HG03135 (cell line): Measurements from ENCODE around the gene CBLN3.

Source experiments
- ATAC-seq: cut with Tn5 transposase; IDR thresholded peaks from one replicate; pipeline ENCODE4 v1.9.1; 2021; ENCODE audit warnings: mild to moderate bottlenecking, moderate library complexity; ENCODE audit not compliant: unreplicated experiment

CBLN3 gene

DNA sequence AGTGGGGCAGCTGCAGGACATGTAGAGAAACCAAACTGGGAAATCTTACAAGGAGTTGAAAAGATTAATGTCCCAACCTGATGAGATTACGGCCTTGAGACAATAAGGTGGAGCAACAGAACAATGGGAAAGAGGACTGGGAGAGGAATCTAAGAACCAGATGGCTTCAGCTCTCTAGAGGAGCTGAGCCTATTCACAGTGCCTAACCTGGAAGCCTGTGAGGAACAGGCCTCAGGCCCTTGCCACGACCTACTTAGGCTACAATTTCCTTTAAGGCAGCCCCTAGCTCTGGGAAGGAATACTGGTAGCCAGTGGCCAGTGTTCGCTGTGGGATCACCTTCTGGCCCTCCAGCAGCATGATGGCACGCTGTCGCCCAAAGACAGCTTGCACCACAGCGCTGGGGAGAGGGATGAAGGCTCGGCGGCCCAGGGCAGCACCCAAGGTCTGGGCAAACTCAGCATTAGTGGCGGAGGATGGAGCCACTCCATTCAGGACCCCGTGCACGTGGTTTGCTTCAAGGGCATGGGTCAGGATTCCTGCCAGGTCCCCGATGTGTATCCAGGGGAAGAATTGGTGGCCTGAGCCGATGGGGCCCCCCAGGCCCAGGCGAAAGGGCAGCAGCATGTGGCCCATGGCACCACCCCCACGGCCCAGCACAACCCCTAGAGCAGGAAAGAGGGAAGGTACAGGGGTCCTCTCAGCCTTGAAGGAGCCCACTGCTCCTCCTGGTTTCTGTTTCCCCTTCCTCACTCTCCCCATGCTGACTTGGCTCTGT lies 10.6 kb upstream of the CBLN3 start:
- ATAC-seq: no peak

- ATAC-seq: no peak
Measured at GRCh38 chr14:24439257-24439656, 9.8 kb upstream of the CBLN3 start.

- no peak for ATAC-seq
Measured at GRCh38 chr14:24438223-24439097, 9.0 kb upstream of the CBLN3 start.

DNA sequence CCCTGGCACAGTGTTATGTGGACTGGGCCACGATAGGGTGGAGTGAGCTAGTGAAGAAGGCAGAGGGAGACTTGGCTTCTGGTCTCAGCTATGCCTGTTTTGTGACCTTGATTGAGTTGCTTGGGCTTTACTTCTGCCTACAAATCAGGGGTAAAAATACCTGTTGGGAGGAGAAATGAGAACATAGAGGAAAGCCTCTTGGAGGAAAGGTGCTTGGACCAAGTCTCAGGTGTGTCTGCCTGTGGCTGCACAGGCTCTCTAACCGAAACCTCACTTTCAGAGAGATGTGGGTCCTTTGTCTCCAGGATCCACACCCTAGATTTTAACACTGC lies 8.2 kb upstream of the CBLN3 start:
- no peak for ATAC-seq

DNA sequence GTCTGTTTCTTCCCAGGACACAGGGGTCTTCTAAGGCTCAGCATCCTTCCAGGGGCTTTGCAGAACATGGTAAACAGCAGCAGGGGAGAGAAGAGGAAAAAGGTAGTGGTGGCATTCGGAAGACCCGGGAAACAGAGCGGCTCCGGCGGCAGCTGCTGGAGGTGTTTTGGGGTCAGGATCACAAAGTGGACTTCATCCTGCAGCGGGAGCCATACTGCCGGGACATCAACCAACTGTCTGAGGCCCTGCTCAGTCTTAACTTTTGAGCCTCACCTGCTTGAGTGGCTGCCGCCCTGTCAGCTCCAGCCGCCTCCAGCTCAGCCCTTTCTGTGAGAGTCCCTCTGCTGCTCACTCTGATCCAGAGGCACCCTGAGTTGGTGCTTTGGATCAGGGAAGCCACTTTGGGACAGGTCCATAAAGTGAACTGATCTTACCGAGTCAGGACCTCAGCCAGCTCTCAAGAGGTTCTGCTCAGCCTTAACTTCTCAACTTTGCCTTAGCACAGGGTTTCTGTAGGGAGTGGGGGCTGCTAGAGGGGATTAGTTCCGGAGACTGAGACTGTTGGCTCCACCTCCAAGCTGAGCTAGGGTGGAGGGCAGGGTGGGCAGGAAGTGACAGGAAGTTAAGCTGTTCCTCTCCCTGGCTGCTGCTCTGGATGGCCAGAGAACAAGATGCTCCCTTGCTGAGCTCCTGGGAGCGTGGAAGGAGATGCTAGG lies 7.7 kb upstream of the CBLN3 start:
- no peak for ATAC-seq

- ATAC-seq: no peak
Measured at GRCh38 chr14:24436355-24437019, 7.0 kb upstream of the CBLN3 start.

DNA sequence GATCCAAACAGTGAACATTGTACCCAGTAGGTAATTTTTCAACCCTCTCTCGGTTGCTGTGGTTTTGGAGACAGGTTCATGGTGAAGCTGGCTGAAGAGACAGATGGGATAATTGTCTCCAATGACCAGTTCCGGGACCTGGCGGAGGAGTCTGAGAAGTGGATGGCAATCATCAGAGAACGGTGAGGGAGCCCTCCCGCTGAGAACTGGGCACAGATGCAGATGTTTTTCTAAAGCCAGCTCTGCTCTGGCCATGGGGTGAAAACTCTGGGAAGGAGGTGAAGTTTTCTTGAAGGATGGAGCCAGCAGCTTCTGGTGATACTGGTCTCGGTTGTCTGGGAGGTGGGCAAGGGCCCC lies 6.5 kb upstream of the CBLN3 start:
- ATAC-seq: no peak

DNA sequence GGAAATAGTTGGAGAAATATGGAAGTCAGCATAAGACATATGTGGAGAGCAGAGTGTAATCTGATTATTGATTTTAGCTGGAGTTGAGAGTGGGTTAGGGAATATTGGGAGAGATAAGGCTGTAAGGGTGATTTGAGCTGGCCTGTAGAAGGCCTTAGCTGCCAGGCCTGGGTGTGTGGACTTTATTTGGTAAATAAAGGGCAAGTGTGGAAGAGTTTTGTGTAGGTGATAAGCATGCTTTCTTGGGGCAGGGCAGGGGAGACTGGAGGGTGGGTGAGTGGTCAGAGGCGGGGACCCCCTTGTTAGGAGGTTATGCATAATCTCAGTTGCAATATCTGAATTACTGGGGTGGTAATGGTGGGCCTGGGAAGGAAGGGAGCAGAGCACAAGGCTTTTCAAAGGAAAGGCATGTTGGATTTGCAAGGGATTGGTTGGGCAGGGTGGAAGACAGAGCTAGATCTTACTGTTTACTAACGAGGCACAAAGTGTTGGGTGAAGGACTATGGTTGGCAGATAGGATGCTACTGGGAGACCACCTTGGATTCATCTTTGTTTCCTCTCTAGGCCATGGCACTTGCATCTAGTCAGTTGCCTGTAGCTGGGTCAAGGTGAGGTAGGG lies 5.8 kb upstream of the CBLN3 start:
- no peak for ATAC-seq

DNA sequence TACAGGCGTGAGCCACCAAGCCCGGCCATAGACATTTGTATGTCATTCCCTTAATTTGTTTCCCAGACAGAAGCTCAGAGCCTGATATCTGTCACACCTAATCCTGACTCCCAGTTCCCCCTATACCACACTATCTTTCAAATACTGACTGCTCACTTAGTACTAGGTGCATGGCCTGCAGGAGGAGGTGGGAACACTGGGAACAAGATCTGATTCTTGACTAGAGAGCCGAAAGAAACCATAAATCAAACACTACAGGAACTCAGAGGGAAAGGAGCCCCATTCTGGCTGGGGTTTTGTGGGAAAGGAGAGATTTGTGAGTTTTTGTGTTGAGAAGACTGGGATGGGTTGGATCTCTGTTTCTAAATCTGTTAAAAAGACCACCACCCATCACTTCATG lies 5.2 kb upstream of the CBLN3 start:
- ATAC-seq: no peak

DNA sequence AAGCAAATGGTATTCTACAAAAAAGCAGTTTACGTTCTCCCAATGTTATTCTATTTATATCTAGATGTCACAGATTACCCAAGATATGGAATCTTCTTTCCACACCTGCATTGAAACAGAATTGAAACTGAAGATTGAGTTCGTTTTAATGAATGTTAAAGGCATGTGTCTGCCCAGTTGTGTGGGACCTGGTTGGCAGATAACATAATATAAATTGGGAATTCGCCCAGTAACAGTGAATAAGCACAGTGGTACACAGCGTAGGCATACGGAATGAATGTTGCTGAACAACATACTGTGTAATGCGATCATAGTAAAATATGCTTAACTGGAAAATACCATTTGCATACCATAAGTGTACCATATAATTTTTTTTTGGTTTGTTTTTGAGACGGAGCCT lies 4.6 kb upstream of the CBLN3 start:
- no peak for ATAC-seq

DNA sequence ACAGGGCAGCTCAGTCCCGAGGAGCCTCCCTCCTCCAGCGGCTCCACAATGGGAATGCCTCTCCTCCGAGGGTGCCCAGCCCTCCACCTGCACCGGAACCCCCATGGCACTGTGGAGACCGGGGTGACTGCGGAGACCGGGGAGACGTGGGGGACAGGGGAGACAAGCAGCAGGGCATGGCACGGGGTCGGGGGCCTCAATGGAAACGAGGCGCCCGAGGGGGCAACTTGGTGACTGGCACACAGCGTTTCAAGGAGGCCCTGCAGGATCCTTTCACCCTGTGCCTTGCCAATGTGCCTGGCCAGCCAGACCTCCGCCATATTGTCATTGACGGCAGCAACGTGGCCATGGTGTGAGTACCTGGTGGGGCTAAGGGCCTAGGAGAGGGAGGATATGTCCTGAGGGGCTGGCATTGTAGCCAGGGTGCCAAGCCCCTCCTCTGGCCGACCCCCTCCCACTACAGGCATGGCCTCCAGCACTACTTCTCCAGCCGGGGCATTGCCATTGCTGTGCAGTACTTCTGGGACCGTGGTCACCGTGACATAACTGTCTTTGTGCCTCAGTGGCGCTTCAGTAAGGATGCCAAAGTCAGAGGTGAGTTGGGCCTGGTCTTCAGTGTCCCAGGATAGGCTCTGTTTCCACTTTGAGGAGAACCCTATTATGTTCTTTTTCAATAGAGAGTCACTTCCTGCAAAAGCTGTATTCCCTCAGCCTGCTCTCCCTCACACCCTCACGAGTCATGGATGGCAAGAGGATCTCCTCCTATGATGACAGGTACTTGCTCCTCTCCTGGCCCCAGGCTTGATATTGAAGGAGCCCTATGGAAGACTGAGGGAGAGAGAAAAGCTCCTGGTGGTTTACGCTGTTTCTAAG lies 3.0 kb upstream of the CBLN3 start:
- ATAC-seq: no peak

- ATAC-seq: peak; percentile 50
Measured at GRCh38 chr14:24431569-24432258, 2.2 kb upstream of the CBLN3 start.

DNA sequence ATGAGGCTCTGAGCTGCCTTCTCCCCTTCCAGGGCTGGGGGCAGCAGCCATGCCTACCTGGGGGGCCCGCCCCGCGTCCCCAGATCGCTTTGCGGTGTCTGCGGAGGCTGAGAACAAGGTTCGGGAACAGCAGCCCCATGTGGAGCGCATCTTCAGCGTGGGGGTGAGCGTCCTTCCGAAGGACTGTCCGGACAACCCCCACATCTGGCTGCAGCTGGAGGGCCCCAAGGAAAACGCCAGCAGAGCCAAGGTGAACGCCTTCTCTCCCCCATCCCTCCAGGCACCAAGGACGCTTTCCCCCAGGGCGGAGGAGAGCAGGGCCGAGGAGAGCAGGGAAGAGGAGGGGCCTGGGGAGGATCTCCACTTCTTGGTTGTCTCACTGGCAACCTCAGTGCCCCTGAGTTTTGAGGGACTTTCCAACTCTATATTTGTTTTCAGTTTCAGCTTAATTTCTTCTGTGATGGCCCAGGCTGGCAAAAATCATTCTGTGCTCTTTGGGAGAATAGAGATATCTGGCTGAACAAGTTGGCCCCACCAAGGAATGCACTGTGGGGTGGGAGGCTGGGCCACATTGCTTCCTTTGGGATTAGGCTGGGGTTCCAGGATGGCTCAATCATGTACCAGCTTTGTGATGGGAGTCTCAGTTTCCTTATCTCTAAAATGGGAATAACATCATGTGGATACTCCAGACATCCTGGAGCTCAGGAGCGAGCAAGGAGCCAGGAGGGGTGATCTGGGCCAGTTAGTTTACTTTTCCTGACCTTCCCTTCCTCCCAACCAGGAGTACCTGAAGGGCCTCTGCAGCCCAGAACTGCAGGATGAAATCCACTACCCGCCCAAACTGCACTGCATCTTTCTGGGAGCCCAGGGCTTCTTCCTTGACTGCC lies 1.5 kb upstream of the CBLN3 start:
- ATAC-seq: peak; percentile 38

DNA sequence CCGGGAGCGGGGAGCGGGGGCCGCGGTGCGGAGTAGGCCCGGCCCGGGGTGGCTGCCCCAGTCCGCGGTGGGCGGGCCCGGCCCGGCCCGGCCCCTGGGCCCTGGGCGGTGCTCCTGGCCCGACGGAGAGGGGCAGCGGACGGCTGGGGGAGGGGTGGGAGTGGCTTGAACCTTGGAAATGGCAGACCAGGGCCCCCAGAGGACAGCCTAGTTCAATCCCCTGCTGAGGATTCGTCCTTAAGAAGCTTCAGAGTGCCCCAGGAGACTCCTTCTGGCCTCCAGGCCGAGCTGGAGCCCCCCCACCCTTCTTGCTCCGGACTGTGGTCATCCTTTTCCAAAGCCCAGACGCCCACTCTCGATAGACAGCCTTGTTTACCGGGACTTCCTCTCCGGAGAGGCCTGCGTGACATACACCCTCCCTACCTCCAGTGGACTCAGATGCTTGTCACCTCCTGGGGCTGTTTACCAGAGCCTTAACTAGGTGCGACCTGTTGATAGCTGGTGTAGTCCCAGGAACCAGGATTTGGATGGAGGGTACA lies 744 bp upstream of the CBLN3 start:
- ATAC-seq: peak; percentile 56

DNA sequence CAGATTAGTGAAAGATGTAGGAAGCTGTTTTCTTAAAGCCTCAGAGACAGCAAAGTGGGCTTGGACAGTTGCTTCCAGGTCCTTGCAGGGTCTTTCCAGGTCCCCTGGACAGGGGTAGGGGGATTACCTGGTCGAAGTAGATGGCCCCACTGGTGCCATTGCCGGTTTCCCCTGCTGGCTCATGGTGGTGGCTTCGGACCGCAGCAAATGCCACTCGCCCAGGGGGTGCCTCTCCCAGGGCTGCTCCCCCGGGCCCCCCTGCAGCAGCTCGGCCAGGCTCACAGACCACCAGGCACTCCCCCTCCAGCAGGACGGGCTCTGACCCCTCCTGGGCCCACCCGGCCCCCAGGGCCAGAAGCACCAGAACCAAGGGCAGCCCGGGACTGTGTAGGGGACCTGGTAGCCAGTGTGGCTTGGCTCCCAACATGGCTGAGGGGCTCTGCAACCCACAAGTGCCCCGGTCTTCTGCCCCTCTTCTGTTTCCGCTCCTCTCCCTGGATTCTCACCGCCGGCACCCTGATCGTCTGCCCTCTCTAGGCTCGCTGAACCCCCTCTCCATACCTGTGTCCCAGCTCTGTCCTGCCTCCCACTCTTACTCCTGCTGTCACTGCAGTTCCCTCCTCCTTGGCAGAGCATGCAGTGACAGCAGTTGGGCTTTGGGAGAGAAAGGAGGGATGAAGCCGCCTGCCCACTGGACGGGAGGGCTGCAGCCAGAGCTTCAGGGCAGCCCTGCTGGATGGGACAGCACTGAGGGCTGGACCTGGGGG lies 657 bp downstream of the CBLN3 start:
- ATAC-seq: no peak

DNA sequence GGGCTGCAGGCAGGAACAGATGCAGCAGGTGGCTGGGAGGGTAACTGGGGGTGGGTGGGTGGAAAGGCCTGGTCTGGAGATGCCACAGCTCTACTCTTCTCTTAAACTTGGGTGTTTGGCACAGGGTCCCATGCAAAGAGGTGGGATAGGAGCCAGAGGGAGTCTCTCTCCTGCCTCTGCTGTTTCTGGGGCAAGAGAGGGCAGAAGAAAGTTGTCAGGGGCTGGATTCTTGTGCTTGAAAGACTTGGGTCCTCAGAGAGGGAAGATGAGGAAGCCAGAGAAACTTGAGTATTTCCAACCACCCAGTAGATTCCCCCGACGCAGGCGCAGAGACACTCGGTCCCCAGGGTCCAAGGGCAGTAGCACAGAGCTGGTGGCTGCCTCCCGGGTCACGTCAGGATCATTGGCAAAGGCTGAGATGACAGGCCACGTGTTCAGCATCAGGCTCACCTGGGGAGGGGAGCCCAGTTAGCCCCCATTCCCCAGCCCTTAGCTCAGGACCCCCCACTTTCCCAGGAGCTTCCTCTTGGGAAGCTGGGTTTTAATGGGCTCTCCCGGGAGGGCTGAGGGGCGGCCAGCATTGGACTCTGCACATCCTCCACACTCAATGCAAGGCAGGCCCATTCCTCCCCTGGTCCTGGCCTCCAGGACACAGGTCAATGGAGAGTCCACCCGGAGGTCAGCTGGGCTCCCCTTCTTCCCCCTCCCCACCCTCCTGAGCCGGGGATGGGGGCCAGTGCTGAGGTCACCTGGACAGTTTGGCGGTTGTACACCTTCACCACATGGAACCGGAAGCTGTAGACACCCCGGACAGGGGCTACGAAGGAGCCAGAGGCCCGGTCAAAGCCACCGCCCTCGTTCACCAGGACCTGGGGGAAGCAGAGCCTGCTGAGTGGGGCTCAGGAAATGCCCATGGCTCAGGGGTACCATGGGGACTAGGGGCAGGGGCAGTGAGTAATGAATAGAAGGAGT lies 1.6 kb downstream of the CBLN3 start:
- no peak for ATAC-seq
